NT2/D1 (cell line): Measurements from ENCODE around the gene ELMO3.

Experiments used
- DNase-seq: peaks from one replicate; pipeline ENCODE4 v3.0.0-alpha.2; 2011; ENCODE audit warnings: low read depth, low spot score
- H3K27me3 ChIP-seq: 2 replicates; pipeline ENCODE4 v1.6.0; 2011; ENCODE audit warnings: mild to moderate bottlenecking; ENCODE audit not compliant: insufficient read length, insufficient read depth
- H3K36me3 ChIP-seq: 2 replicates; pipeline ENCODE4 v1.6.1; 2011; ENCODE audit warnings: mild to moderate bottlenecking, low read length, mixed read lengths; ENCODE audit not compliant: insufficient read depth, insufficient read length
- H3K4me1 ChIP-seq: 2 replicates; pipeline ENCODE4 v1.5.1; 2011; ENCODE audit not compliant: insufficient read depth, insufficient read length
- H3K4me3 ChIP-seq: 2 replicates; pipeline ENCODE4 v1.5.1; 2011; ENCODE audit warnings: low read depth; ENCODE audit not compliant: insufficient read length
- H3K9ac ChIP-seq: 2 replicates; pipeline ENCODE4 v1.6.0; 2011; ENCODE audit warnings: low read depth; ENCODE audit not compliant: insufficient read length
- H3K9me3 ChIP-seq: 2 replicates; pipeline ENCODE4 v1.5.1; 2011; ENCODE audit warnings: mild to moderate bottlenecking, low read length; ENCODE audit not compliant: insufficient read depth
- SUZ12 ChIP-seq: IDR thresholded peaks from 2 replicates; pipeline ENCODE4 v1.6.1; 2011; ENCODE audit not compliant: insufficient read length, insufficient read depth; ENCODE audit errors: extremely low read depth
- YY1 ChIP-seq: IDR thresholded peaks from 2 replicates; pipeline ENCODE4 v1.6.1; 2011; ENCODE audit not compliant: insufficient read length, insufficient read depth
- ZNF274 ChIP-seq: IDR thresholded peaks from 2 replicates; pipeline ENCODE4 v1.6.1; 2011; ENCODE audit warnings: mild to moderate bottlenecking, low read depth, low read length

Gene ELMO3

DNA sequence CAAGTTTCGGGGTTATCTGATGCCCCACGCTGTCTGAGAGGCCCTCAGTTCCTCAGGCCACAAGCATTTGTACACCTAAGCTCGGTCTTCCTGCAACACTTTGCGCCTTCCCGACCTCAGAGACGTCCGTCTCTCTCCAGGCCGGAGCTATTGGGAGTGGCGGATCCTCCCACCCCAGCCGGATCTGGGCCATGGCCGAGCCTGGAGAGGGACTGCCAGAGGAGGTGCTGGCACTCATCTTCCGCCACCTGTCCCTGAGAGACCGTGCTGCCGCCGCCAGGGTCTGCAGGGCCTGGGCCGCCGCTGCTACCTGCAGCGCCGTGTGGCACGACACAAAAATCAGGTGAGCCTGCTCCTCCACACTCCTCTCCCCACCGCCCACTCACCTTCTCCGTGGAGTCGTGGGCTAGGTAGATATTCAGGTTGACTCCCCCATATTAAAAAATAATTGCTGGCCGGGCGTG lies 37.3 kb upstream of the ELMO3 start:
- Histone ChIP-seq H3K27me3 (peaks cover 98% of the 10 kb centered on the region), H3K4me1 (peaks cover 14% of the 10 kb centered on the region), H3K9ac (no peak overlapping the region), H3K4me3 (no peak overlapping the region), H3K36me3 (no peaks in the 10 kb centered on the region), H3K9me3 (no peaks in the 10 kb centered on the region)
- no peak for DNase-seq
- TF ChIP-seq ZNF274 (no peak), SUZ12 (no peak), YY1 (no peak)

DNA sequence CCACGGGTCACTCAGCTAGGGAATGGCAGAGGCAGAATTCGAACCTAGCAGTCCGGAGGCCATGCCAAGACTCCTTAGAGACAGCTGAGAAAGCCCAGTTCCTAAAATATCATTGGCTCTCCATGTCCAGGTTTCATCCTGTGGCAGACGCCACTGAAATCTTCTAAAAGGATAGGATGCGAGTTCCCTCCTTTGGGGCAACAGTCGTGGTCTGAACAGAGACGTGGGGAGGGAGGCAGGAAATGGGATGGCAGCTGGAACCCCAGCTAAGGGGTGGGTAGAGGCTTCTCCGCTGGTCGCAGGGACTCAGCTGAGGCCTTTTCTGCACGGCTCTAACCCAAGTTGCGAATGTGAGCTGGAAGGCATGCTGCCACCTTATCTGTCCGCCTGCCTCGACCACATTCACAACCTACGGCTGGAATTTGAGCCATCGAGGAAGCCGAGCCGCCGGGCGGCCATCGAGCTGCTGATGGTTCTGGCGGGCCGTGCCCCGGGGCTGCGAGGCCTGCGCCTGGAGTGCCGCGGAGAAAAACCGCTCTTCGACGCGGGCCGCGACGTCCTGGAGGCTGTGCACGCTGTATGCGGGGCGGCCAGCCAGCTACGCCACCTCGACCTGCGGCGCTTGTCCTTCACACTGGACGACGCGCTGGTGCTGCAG lies 36.3 kb upstream of the ELMO3 start:
- Histone ChIP-seq H3K36me3 (no peaks in the 10 kb centered on the region), H3K4me3 (peak overlapping the region; percentile 47), H3K9me3 (no peaks in the 10 kb centered on the region), H3K4me1 (peaks cover 14% of the 10 kb centered on the region), H3K9ac (peak overlapping the region; percentile 29), H3K27me3 (peaks cover 98% of the 10 kb centered on the region)
- no peak for TF ChIP-seq SUZ12
- no peak for TF ChIP-seq YY1
- no peak for TF ChIP-seq ZNF274
- no peak for DNase-seq

DNA sequence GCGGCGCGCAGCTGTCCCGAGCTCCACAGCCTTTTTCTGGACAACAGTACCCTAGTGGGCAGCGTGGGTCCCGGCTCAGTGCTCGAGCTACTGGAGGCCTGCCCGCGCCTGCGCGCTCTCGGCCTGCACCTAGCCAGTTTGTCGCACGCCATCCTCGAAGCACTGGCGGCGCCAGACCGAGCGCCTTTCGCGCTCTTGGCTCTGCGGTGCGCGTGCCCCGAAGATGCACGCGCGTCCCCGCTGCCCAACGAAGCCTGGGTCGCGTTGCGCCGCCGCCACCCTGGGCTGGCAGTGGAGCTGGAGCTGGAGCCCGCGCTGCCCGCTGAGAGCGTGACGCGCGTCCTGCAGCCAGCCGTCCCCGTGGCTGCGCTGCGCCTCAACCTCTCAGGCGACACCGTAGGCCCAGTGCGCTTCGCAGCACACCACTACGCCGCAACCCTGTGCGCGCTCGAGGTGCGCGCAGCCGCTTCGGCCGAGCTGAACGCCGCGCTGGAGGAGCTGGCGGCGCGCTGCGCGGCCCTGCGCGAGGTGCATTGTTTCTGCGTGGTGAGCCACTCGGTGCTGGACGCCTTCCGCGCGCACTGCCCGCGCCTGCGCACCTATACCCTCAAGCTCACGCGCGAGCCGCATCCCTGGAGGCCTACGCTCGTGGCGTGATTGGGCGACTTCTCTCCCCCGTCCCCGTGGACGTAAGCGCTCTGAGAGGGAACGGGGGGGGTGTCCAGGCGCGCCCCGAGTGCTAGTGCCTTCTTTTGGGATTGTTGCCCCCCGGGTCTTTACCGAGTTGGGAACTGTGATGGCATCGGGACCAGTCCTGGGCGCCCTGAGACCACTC lies 35.5 kb upstream of the ELMO3 start:
- Histone ChIP-seq H3K9ac (peak overlapping the region; percentile 76), H3K9me3 (no peaks in the 10 kb centered on the region), H3K4me1 (peaks cover 14% of the 10 kb centered on the region), H3K4me3 (peak overlapping the region; percentile 47), H3K27me3 (peaks cover 98% of the 10 kb centered on the region), H3K36me3 (no peaks in the 10 kb centered on the region)
- peak; percentile 96 for TF ChIP-seq SUZ12
- TF ChIP-seq ZNF274: no peak
- no peak for DNase-seq

DNA sequence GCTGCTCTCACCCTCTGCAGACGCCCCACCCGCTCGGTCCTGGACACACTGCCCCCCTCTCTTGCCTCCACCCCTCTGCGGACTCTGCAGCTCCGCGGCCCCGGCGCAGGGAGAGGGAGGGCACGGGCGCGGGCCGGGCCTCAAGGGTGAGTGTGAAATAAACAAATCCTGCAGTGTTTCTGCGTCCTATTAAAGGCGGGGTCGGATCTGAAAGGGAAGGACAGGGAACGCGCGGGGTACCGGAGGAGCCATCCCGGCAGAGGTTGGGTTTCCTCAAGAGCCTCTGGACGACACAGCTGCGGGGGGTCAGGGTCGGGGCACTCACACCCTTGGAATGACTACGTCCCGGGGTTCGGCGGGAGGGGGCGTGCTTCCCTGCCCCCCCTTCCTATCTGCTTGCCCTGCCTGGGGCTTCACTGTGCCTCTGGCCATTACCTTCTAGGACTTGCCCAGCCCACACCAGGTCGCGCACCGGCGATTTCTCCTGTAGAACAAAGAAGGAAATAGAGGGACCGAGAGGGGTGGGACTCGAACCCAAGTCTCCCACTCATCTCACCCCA lies 34.9 kb upstream of the ELMO3 start:
- peak overlapping the region; percentile 47 for H3K4me3 ChIP-seq
- TF ChIP-seq YY1: no peak
- TF ChIP-seq SUZ12: peak; percentile 30
- H3K27me3 ChIP-seq: peaks cover 98% of the 10 kb centered on the region

DNA sequence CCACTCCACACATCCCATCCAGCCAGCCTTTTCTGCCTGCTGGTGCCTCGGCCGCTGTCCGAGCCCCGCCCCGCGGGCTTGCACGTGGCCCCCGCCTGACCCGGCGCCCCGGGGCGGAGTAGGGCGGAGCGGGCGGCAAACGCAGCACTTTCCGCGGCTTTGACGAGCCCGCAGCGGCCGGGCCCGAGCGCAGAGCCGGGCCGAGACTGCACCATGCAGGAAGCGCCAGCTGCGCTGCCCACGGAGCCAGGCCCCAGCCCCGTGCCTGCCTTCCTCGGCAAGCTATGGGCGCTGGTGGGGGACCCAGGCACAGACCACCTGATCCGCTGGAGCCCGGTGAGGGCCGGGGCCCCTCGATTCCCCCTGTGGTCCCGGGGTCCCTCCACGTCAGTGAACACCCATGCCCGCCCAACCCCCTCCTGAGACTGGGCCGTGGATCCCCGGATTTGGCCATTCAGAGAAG lies 34.3 kb upstream of the ELMO3 start, which contains the start of gene HSF4:
TSS of gene HSF4 (plus strand) at position 147 of the 463 bp plus-strand sequence. CDS start at position 214, 67 bp downstream.
- DNase-seq: no peak
- Histone ChIP-seq H3K9me3 (no peaks in the 10 kb centered on the region), H3K4me1 (peaks cover 14% of the 10 kb centered on the region), H3K27me3 (peaks cover 98% of the 10 kb centered on the region), H3K36me3 (no peaks in the 10 kb centered on the region), H3K4me3 (peak within 1 kb of the TSS; percentile 47), H3K9ac (peak within 1 kb of the TSS; percentile 76)
- TF ChIP-seq YY1 (no peak), ZNF274 (no peak), SUZ12 (no peak)

More for the DNA sequence above, 34.9 kb upstream of the ELMO3 start:
- DNase-seq: no peak
- H3K9me3 ChIP-seq: no peaks in the 10 kb centered on the region
- peaks cover 14% of the 10 kb centered on the region for H3K4me1 ChIP-seq
- H3K36me3 ChIP-seq: no peaks in the 10 kb centered on the region
- H3K9ac ChIP-seq: peak overlapping the region; percentile 76

DNA sequence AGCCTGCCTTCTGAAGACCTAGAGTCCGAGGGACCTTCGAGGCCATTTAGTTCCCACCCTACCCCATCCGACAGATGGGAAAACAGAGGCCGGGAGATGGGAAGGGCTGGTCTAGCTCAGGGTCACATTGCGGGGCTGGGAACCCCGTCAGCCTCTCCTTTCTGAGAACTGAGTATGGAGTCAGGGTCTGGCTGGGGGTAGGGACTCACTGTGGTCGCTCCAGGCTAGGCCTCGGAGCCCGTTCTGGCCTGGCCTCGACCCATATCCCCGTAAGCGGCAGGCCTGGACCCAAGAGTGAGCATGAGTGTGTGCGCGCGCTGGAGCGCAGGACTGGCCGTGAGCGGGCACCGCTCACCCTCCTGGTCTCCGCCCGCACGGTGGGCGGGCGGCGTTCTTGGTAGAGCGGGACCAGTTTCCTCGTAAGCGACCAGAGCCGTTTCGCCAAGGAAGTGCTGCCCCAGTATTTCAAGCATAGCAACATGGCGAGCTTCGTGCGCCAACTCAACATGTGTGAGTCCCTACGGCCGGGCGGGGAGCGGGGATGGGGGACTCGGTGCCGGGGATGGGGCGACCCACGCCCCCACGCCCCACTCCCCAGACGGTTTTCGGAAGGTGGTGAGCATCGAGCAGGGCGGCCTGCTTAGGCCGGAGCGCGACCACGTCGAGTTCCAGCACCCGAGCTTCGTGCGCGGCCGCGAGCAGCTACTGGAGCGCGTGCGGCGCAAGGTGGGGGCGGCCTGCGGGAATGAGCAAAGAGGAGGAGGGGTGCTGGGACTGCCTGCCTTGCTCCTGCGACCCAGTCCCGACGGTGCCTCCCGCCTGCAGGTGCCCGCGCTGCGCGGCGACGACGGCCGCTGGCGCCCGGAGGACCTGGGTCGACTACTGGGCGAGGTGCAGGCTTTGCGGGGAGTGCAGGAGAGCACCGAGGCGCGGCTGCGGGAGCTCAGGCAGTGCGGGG lies 33.5 kb upstream of the ELMO3 start:
- no peak for TF ChIP-seq ZNF274
- TF ChIP-seq YY1: no peak
- no peak for TF ChIP-seq SUZ12
- peak overlapping the region; percentile 3 for H3K4me3 ChIP-seq
- H3K9ac ChIP-seq: peak overlapping the region; percentile 39
- H3K27me3 ChIP-seq: peaks cover 90% of the 10 kb centered on the region
- no peaks in the 10 kb centered on the region for H3K36me3 ChIP-seq
- peaks cover 14% of the 10 kb centered on the region for H3K4me1 ChIP-seq
- no peak for DNase-seq
- no peaks in the 10 kb centered on the region for H3K9me3 ChIP-seq
